ENCODE data around the gene NXPH1. TPM values are rescaled to one million over a fixed set of nuclear protein-coding genes. Genes with fewer than 3 reads are reported as not detected.

NXPH1 gene
- total and polyA plus RNA-seq, 8 donors, result 0.11 TPM; not detected in 7

DNA sequence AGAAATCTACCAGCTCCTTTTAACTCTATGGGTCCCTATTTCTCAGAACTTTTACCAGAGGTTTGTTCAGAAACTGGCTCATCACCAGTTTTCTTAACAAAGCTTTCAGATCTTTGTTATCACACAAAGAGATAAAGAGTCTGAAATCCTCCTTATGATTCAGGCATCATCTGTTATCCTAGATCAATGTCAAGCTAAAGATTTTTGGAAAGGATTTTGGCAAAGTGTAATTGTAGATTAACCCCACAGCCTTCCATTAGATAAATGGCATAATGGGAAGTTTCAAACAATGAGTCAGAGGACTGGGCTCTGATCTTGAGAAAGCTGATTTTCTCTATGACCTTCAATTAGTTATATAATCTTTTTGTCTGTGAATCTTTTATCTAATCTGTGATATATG is 192.2 kb downstream of the NXPH1 start:
- TF ChIP-seq CTCF (IDR thresholded peaks at IDR 0.05), result no peak
- no peaks in the 10 kb centered on the region for H3K36me3 ChIP-seq
- H3K27me3 ChIP-seq, result no peaks in the 10 kb centered on the region
- H3K9me3 ChIP-seq, result no peaks in the 10 kb centered on the region
- no peaks in the 10 kb centered on the region for H3K4me1 ChIP-seq
- ATAC-seq (no peak), DNase-seq (no peak)
- intact Hi-C loops (cut with DNase I), result no loop called here
- no peak overlapping the region for H3K27ac ChIP-seq
- no peak overlapping the region for H3K4me3 ChIP-seq

- no peak for TF ChIP-seq CTCF (IDR thresholded peaks at IDR 0.05)
- no peak overlapping the region for H3K4me3 ChIP-seq
- DNase-seq (no peak), ATAC-seq (no peak)
- intact Hi-C loops (cut with DNase I), result no loop called here
- no peaks in the 10 kb centered on the region for H3K27me3 ChIP-seq
- H3K9me3 ChIP-seq, result no peaks in the 10 kb centered on the region
- no peaks in the 10 kb centered on the region for H3K4me1 ChIP-seq
- H3K36me3 ChIP-seq, result no peaks in the 10 kb centered on the region
- H3K27ac ChIP-seq, result no peak overlapping the region
Observed at GRCh38 chr7:8627325-8627724, 193.9 kb downstream of the NXPH1 start.

DNA sequence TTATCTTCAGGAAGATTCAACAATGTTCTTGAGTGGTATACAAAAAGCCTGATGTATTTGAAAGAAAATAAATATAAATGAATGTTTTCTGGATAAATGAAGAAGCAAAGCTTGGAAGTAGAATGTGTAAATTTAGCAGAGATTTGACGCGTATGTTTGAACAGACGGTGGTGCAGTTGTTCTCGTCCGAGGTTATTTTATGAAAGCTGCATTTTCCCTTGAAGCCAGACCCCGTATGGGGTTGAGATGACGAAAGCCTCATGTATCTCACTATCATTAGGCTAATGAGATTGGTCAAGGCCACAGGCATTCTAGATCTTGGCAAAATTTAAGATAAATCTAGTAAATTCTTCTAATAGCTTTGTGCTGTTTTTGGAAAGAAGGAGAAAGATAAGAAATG is 195.2 kb downstream of the NXPH1 start:
- no peaks in the 10 kb centered on the region for H3K27me3 ChIP-seq
- no peak overlapping the region for H3K4me3 ChIP-seq
- intact Hi-C loops (cut with DNase I), result no loop called here
- no peak for TF ChIP-seq CTCF (IDR thresholded peaks at IDR 0.05)
- no peak overlapping the region for H3K27ac ChIP-seq
- ATAC-seq (no peak), DNase-seq (no peak)
- no peaks in the 10 kb centered on the region for H3K4me1 ChIP-seq
- H3K36me3 ChIP-seq, result no peaks in the 10 kb centered on the region
- no peaks in the 10 kb centered on the region for H3K9me3 ChIP-seq

DNA sequence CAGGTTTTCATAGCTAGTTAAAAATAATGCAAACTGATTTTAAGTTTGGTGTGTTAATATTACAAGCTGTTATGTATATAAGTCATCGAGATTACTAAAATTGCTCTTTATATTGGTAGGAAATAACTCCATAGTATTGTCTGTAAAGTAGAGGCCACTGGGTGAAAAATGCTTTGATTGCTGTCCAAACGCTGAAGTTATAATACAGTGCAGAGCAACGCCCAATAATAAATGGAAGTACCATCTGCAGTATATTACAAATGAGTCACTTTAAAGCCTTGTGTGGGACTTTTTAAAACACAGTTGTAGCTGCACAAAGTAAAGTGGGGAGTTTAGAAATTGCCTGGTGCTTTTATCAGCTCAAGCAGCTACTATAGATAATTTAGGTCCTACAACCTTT is 196.1 kb downstream of the NXPH1 start:
- no peaks in the 10 kb centered on the region for H3K27me3 ChIP-seq
- H3K4me3 ChIP-seq, result no peak overlapping the region
- H3K27ac ChIP-seq, result no peak overlapping the region
- no peak for TF ChIP-seq CTCF (IDR thresholded peaks at IDR 0.05)
- DNase-seq (no peak), ATAC-seq (no peak)
- H3K9me3 ChIP-seq, result no peaks in the 10 kb centered on the region
- intact Hi-C loops (cut with DNase I), result no loop called here
- no peaks in the 10 kb centered on the region for H3K36me3 ChIP-seq
- H3K4me1 ChIP-seq, result no peaks in the 10 kb centered on the region

GRCh38 chr7:8637322-8637721 is 203.9 kb downstream of the NXPH1 start:
- no peak for ATAC-seq
- no peak for TF ChIP-seq CTCF (IDR thresholded peaks at IDR 0.05)

More at GRCh38 chr7:8637322-8637721, 203.9 kb downstream of the NXPH1 start:
- Histone ChIP-seq H3K27me3 (no peaks in the 10 kb centered on the region), H3K9me3 (no peaks in the 10 kb centered on the region), H3K4me1 (no peaks in the 10 kb centered on the region), H3K4me3 (no peak overlapping the region), H3K27ac (no peak overlapping the region), H3K36me3 (no peaks in the 10 kb centered on the region)
- DNase-seq, result no peak
- intact Hi-C loops (cut with DNase I), result no loop called here

Measured in left lung (tissue), 10 donors.